HG03439 (cell line): ENCODE measurements around the gene WDR1.

ENCODE experiments used
- ATAC-seq: cut with Tn5 transposase; IDR thresholded peaks from one replicate; pipeline ENCODE4 v1.9.1; 2021; ENCODE audit warnings: mild to moderate bottlenecking, moderate library complexity; ENCODE audit not compliant: unreplicated experiment

The WDR1 gene

DNA sequence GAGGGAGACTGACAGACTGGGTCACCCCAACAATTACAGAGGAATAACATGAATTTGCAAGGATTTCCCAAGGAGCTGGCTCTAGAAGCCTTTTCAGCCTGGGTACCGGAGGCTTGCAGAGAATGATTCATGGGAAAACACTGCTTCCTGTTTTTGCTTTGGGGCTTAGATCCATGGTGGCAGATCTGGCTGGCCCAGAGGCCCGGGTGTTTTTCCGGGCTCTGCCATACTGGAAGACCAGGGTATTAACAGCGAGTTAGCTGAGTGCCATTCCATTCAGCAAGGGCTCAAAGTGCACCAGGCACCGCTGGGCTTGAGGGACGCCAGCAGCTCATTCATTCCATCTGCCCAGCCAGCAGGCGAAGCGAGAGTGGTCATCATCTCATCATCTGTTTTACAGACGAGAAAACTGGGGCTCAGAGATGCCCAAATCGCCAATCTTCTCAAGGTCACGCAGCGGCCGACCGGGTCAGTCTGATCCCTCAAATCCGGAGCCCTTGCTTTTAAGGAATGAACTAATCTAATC is 1.3 kb downstream of the WDR1 start:
- ATAC-seq: no peak

DNA sequence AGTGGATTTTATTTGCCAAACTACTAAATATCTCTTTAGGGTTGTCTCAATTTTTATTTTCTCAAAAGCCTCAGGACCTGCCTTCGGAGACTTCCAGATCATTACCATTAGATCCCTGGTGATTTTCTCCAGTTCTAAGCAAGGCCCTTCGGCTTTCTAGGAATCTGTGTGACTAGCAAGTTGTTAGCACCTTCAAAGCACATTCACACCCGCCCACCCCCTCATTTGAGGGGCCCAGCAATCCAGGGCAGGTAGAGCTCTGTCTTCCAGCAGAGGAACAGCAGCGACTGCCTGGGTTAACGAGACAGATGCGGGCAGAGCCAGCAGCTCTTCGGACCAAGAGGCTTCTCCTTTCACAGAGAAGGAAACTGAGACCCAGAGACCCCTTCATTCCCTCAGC is 2.0 kb downstream of the WDR1 start:
- ATAC-seq: no peak

DNA sequence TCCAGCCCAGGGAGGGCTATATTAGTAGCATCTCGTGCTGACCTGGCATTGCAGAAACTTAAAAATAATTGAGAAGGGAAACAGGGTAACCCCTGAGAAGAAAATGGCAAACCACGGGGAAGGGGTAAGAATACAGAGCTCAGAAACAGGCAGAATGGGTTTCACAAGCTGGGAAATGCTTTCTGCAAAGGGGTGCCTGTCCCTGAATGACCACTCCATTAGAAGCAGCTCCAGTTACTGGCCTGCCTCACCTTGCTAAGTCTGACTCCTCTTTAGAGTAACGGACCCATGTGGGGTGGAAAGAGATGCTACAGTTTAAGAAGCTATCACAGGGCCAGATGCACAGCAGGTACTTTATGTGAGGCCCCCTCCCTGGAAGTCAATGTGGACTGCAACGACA is 2.5 kb downstream of the WDR1 start:
- ATAC-seq: no peak

DNA sequence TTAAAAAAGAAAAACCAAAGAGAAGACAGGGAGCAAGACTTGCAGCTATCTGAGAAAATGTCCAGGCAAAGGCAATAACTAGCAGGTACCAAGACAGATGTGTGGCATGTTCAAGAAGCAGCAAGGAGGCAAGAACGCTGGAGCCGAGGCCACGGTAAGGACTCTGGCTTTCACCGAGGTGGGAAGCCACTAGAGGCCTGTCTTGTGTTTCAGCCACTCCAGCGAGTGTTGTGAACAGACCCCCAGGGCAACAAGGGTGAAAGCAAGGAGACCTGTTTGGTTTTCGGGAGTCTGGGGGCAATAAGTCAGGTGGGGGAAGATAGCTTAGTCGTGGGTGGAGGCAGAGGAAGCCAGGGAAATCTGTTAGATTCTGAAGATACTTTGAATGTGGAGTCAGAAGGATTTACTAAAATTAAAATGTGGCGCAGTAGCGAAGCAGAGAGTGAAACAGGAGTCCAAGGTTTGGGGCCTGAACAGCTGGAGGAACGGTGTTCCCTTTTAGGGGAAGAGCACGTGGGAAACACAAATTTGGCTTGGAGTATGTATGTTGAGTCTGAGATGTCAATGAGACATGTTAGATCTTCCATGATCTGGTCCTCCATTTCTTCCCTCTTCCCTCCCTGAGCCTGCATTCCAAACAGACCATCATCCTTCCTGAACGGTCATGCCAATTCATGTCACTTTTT is 3.1 kb downstream of the WDR1 start:
- ATAC-seq: no peak

DNA sequence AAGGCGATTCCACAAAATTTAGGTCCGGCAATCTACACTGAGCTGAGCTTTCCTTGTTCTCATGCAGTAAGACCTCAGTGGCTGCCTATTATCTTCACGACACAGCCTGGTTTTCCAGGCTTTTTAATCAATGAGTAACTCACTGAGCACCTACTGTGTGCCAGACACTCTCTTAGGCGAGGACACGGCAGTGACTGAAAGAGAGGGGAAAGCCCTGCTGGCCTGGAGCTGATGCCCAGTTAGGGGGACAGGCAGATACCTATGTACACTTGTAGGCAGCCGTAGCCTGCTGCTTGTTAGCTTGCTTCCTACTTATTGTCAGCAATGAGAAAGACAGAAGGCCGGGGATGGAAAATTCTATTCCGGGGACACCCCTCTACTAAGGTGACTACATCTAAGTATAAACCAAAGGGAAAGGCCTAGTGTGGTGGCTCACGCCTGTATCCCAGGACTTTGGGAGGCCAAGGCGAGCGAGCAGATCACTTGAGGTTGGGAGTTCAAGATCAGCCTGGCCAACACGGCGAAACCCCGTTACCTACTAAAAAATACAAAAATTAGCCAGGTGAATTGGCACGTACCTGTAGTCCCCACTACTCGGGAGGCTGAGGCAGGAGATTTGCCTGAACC is 3.8 kb downstream of the WDR1 start:
- ATAC-seq: no peak

DNA sequence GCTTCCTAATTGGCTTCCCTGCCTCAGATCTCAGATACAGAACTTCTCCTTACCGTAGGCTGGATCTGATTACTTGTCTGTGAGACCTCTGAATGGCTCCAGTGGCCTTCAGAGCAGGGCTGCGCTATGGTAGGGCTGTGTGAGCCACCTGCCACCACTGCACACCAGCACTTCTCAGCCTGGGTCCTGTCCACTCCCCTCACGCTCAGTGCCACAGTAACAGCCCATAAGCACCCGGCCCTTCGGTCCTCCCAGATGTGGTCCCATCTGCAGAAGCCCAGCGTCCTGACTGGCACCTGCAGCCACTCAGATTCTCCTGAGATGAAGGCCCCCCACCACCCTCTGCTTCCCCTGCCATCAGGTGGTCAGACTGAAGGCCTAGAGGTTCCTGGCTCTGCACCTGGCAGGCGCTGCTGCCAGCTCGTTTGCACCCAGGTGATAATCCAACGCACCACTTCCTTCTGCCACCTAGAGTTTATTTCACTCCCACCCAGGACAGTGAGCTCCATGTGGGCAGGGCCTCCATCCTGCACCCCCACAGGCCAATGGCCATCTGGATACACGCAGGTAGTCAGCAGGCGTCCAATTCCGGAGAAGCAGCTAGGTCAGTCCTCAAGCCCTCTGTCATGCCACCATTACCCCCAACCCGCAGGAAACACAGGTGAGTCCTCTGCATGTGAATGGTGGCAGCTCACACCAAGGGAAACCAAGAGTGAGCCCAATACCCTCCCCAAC is 5.4 kb downstream of the WDR1 start:
- ATAC-seq: no peak

DNA sequence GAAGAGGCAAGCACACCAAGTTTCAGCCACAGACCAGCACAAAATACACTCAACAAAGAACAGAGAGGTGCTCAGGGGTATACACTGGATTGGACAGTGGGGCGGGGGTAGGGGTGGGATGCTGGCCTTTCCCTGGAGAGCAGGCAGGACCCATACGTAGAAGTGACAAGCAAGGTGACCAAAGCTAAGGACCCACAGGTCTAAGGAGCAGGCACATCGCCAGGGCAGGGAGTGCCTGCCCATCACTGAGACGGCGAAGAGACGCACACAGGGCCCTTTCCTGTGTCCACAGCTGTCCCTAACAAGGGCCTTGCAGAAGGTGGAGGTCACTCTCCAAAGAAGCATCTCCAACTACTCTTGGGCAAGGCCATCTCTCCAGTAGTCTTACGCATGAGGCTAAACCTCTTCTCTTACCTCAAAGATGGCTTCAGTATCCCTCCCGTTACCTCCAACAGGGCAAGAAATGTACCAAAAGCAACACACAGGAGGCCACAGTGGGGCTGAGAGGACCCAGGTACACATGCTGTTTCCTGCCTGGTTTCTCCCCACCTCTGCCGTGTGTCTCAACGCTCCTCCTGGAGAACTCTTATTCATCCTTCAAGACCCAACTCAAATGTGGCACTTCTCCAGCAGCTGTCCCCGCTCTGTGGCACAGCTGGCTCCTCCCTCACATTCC is 6.5 kb downstream of the WDR1 start:
- no peak for ATAC-seq

DNA sequence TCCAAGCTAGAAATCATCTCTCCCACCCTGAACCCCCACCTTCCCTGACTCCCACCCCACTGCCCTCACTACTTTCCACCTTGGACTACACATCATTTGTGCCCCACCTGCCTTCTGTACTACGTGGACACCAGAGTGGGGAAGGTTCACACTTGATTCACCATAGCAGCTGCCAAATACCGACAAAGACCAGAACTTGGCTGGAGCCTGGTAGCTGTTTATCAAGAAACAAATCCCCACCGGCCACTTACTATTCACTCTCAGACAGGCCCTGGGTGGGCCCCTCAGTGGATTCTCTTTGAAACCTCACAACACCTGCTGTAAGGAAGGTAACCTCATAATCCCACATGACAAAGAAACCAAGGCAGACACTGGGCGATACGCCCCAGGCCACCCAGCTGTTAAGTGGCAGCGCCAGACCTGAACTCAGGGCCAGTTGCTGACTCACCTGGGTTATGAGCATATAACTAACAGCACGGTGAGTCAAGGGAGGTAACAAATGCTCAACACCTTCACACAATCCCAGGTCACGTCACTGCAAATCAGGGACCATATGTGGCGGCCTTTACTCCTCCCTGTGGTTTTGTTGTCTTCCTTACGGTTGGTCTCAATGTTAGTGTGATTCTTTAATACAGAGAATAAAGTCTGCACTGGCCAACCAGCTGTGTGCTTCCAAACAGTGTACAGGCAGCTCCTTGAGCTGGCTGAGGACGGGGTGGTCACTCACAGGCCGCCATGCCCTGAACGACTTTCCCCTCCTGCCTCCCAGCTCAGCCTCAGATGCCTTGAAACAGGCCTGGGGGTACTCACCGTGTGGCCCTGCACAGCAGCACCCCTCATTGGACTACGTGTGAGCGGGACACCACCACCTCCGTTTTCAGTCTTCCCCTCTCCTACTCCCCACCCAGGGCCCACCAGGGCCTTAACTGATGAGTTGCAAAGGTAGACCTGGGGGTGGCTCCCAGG is 7.5 kb downstream of the WDR1 start:
- ATAC-seq: no peak

DNA sequence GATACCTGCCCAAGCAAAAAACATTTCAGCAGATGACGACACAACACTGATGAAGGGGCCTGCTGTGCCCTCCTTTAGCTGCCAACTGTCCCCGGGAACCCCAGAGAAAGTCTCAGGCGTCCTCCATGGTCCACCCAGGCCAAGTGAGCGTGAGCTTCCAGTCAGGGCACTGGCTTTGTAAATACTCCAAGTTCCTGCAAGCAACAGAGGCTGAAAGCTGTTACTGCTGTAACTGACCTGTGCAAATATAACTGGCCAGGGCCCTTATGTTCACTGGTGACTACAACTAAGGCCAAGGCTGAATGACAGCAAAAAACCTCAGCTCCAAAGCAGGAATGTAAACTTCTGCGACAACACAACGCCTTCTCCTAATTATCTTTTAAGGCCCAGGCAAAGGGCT is 8.2 kb downstream of the WDR1 start:
- ATAC-seq: no peak

DNA sequence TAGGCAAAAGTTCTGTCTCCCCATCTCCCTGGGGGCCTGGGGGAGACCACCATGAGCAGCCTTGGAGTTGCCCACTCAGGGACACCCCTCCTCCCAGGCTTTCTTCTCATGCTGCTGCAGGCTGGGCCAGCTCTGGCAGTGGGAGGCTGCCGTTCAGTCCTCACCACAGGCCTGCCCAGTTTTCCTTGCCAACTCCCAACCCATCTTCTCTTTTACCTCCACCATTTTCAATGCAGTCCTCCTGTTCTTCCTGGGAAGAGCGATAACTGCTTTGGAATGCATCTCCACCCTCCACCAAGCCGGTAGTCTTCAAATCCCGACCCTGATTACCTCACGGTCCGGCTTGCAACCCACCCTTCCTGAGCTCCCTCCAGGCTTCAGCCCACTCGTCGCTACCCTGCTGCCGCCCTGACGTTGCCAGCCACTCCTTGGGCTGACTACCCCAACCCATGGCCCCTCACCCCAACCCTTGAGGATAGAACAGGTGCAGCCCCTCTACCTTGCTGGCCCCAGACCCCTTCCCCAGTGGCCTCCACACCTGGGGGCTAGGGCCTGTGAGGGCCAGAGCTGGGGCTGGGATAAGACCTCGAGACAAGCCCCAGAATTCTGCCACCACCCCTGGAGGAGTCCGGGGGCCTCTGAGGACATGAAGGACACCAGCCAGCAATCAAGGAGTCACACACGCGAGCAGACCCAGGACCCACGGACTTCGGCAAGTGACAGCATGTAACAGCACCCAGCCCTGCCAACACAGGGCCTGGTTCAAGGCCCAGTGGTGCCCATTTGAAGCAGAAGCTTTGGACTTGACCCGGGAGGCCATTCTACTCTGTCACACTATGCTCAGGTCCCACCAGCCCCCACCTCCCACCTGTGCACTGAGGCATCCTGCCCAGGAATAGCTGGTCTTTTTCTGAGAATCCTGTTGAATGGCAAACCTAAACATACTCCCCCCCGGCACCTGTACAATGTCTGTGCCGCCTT is 9.2 kb downstream of the WDR1 start:
- no peak for ATAC-seq

DNA sequence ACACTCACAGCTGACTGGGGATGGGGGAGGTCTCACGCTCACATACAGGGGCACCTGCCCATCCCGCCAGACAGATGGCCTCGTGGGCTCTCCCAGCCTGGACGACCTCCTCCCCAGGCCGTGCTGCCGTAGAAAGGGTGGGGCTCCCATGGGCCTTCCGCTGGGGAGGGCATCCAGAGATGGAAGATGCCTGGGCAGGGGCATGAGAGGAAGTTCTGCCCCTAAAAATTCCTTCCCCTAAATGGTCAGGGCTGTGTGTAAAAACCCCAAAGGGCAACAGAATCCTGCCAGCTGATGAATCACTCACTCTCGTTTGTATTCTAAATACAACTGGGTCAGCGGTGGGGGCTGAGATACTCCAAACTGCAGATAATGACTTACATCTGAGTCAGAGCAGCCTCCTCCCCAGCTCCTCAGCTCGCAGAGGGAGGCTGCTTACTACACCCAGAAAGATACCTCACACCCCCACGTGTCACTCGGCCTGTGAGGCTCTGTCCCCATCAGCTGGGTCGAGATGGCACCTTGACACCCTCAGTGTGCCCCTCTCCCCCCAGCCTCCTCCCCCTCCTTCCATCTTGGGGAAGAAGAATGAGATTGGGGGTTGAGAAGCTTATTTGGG is 10.1 kb downstream of the WDR1 start:
- peak; percentile 52 for ATAC-seq

DNA sequence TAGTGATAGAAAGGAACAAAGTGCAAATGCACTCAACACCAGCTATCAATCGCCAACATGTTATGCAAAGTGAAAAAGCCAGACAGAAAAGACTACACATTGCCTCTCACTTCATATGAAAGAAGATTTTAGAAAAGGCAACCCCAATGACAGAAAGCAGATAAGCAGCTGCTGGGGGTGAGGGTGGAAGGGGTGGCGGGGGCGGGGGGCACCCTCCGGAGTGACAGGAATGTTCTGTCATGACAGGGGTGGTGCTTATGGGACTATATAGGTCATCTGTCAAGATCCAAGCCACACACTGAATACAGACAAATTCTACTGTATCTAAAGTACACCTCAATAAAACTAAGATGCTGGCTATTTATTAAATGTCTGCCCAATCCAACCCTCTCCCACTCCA is 10.7 kb downstream of the WDR1 start:
- ATAC-seq: no peak

DNA sequence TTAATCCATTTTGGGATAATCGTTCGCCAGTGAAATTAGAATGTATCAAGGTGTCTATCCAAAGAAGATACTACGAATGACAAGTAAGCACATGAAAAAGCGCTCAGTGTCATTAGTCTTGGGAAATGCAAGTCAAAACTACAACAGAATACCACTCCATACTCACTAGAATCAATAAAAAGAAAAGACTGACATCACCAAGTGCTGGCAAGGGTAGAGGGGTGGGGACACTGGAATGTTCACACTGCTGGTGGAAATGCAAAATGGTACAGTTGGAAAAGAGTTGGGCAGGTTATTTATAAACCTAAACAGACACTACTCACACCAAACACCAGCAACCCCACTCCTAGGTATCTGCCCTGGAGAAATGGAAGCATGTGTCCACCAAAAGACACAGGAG is 11.2 kb downstream of the WDR1 start:
- no peak for ATAC-seq

DNA sequence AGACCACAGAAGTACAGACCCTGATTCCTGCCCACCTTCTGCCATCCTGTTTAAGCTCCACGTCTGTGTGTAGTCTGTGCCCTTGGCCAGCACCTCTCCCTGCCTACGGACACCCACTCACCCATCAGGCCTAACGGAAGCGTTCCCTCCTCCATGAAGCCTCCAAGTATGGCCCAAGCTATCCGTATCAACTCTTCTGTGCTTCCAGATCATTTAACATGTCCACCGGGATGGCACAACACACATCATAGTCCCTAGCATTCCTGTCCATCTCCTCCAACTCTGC is 11.7 kb downstream of the WDR1 start:
- ATAC-seq: no peak

DNA sequence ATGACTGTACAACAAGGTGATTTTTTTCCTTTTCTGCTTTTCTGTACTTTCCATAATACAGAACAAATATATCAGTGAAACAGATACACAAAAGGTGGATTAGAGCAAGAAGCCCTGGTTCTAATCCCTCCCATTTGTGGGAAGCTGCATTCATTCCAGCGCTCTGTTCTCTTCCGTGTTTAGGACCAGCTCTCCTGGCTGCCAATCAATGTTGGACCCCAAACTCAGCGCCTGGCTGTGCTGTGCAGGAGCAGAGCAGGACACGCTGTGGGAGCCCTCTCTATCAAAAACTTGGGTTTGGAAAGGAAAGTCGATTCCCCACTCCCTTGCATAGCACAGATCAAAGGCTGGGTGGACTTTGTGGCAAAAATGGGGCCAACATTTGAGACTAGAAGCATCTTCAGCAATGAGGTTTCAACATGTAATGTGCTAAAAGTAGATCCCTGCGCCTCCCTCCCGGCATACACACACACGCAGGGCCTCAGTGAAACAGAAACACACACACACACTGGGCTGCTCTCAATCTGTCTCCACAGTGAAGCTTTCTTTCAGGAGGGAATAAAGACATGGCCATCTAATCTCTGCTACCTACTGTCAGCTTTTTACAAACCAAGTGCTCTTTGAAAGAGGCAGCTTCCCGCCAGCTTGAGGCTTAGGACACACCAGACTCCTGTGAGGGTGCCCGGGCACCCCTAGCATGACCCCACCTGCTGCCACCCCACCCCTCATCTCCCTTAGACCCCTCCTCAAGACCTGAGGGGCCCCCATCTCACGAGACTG is 12.2 kb downstream of the WDR1 start:
- ATAC-seq: no peak

DNA sequence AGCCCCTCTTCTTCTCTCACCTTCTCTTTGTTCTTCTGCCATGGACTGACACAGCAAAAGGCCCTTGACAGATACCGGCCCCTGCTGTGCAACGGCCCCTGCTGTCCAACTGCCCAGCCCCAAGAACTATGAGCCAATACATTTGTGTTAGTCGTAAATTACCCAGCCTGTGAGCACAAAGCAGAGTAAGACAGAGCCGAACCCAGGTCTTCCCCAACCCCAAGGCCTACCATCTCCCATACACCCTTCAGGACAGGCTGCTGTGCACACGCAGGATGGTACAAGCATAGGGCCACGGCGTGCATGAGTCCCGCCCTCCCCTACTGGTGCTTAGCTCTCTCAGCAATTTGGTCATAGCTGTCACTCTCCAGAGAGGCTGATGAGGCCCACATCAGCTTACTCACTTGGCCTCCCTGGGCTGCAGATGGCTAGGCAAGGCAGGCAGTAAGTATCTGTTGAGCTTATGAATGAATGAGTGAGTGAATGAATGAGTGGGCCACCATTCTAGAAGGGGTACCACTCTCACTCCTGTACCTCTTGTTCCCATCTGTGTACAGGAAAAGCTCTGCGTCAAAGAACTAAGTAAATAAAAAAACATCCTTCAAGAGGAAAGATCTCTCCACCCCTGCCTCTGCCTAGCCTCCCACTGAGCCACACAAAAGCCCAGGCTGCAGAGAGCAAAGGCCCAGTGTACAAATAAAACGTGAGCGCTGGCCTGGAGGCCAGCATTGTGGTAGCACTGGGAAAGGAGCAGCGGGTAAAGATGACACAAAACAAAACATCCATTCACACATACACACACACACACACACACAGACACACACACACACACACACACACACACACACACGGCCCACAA is 13.9 kb downstream of the WDR1 start:
- ATAC-seq: no peak
